HTERT RPE-1 (cell line): ENCODE measurements around the gene FAM210A.
"Not testable (repeated sequence)": the region's sequence is repeated elsewhere in the genome, so short reads cannot be mapped to it uniquely, and the experiment has no call there.

Experiments
- in situ Hi-C: fragments of 300-500 bp; cut with MboI; formaldehyde crosslinking; loops from 4 replicates; pipeline ENCODE4 v1.14.3; 2020; ENCODE audit warnings: low sequenced_read_pairs

FAM210A gene

GRCh38 chr18:13726232-13726971 lies at the start of gene FAM210A, which contains the start of gene RNMT:
TSS of gene FAM210A (minus strand) at chr18:13726558. CDS start at chr18:13682077, 44,481 bp downstream.
TSS of gene RNMT (plus strand) at chr18:13726673. CDS start at chr18:13731518, 4,845 bp downstream.
- in situ Hi-C loops: no loop called here

GRCh38 chr18:13775058-13775457 lies 48.7 kb upstream of the FAM210A start:
- in situ Hi-C loops: no loop called here

DNA sequence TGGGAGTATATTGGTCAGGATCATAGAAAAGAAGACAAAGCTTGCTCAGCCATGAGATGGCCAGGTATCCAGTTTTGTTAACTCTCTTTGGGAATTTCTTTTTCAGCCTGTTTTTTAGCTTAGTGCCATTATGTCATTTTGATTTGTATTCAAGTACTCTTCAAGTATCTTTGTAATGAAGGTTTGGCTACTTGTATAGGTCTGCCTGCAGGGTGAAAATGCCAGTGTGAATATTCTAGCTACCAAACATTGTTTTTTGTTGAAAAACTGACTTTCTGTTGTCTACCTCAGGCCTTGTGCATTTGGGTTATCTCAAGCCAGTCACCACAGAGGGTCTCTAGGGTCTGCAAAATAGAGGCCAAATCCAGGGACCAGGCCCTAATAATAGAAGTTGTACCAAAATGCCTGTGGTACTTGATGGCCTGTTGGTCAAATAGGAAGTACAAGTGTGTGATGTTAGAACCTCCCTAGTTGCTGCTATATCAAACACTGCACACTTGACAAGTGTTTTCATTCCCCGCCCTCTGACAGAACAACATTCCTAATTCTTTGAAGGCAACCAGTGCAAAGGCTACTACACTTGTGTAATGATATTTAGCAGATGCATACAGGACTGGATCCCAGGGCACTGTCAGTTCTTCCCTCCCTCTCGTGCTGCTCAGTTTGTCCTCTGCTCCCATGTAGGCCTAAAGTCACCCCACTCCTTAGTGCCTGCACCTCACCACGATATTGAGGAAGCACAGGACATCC lies 36.5 kb upstream of the FAM210A start:
- in situ Hi-C loops: no loop called here

- in situ Hi-C loops: no loop called here
Measured at GRCh38 chr18:13760047-13760446, 33.7 kb upstream of the FAM210A start.

GRCh38 chr18:13758622-13759021 lies 32.3 kb upstream of the FAM210A start:
- in situ Hi-C loops: no loop called here

- in situ Hi-C loops: no loop called here
Measured at GRCh38 chr18:13756671-13757070, 30.3 kb upstream of the FAM210A start.

DNA sequence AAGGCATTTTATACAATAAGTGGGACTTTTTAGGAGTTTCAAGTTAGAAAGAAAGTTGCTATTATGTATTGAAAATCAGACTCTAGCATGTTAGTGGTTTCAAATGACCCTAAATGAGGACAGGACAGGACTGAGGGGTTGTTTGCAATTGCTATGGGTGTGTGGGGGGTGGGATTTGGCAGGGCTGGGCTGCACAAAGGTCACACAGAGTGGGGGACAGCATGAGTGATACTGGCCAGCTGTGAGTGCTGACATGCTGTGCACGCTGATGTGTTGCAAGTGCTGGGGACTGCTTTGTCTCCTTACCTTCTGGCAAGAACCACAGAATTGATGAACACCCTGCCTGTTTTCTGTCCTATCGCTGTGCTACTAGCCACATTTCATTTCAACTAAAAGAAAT lies 29.9 kb upstream of the FAM210A start:
- in situ Hi-C loops: no loop called here

DNA sequence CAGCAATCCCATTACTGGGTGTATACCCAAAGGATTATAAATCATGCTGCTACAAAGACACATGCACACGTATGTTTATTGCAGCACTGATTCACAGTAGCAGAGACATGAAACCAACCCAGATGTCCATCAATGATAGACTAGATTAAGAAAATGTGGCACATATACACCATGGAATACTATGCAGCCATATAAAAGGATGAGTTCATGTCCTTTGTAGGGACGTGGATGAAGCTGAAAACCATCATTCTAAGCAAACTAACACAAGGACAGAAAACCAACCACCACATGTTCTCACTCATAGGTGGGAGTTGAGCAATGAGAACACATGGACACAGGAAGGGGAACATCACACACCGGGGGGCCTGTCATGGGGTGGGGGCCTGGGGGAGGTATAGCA lies 25.2 kb upstream of the FAM210A start:
- in situ Hi-C loops: not testable (repeated sequence)

DNA sequence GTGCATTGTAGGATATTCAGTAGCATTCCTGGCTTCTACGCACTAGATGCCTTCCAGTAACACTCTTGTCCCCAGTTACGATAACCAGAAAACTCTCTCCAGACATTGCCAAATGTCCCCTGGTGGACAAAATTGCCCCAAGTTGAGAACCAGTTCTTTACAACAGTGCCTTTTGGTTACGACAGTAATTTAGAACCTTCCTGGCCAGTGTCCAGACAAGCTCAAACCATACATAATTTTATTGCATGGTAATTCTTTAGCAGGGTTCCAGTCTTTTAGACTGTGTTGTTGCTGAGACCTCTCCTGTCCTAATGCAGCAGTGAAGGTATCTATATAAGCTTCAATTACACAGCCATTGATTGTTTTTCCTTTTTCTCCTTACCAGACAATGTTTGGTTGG lies 20.3 kb upstream of the FAM210A start:
- in situ Hi-C loops: no loop called here

DNA sequence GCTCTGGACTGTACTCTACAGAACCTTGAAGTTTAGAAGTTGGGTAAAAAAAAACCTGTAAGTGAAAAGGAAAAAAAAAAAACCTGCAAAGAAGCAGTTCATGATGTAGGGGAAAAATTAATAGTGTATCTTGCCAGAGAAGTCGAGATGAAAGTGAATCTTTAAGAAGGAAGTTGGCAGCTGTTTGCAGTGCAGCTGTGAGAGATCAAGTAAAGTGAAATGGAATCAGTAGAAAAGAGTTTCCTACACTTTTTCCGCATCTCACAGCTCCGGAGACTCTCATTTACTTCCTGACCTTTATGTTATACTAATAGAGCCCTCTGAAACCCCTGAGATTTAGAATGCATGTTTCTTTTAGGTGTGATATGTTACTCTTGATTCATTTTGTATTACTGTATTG lies 19.3 kb upstream of the FAM210A start:
- in situ Hi-C loops: no loop called here

DNA sequence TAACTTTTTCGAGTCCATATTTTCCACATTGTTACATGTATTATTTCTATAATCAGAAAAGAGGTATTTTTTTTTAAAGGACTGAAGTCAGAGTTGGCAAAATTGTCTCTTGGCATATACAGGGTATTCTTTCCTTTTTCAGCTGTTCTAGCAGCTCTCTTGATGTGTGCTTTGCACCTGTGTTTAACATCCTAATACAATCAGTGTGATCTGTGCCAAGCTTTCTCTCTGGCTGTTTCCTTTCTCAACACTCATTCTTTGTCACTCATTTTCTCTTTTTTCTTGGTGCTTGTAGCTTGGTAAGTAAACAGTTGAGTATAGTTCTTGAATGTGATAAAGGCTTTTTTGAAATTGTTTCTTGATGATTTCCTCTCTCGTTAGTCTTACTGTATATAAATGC lies 9.3 kb upstream of the FAM210A start:
- in situ Hi-C loops: no loop called here

DNA sequence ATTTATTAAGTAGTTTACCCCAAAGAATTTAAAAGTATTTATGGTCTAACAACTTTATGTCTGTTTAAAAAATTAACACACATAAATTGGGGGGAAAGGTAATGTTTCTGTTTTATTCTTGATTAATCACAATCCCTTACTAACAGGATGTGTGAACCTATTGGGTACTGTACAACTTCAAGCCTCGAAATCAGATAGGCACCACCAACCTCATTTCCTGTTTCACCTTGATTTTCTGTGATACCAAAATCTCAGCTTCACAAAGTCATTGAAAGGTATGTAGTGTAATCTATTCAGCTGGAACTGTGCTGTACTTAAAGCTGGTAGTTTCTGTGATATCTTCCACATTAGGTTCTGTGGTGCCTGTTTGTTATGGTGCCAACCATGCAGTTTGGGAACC lies 4.1 kb upstream of the FAM210A start:
- in situ Hi-C loops: no loop called here

GRCh38 chr18:13726972-13727331 lies 594 bp upstream of the FAM210A start:
- in situ Hi-C loops: no loop called here

- in situ Hi-C loops: no loop called here
Measured at GRCh38 chr18:13725566-13726231, 659 bp downstream of the FAM210A start.

DNA sequence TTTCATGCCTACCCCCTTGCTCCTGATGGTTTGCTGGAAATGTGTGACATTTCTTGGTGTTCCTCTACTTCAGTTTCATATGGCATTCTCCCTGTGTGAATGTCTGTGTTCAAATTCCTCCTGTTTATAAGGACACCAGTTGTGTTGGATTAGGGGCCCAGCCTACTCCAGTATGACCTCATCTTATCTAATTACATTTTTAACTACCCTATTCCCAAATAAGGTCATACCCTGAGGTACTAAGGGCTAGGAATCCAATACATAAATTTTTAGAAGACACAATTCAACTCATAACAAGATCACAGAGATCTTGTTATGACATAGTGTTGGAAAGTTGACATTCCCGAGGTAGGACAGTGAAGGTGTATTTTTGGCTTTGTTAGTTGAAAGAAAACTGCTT lies 5.5 kb downstream of the FAM210A start:
- in situ Hi-C loops: no loop called here

DNA sequence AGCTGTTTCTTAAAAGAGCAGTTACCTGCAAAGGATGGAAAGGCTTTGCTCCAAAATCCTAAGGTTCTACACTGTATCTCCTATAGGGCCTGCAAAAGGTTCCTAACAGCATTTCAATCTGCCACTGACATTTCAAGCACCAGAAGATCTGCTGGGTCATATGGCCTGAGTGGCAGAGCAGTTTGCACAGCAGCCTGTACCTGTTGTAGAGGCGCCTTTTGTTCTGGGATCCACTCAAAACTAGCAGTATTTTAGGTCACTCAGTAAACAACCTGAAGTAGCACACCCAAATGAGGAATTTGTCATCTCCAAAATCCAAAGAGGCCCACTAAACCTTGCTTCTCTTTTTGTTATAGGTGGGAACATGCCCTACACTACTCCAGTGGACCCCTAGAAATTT lies 6.2 kb downstream of the FAM210A start:
- in situ Hi-C loops: no loop called here

- in situ Hi-C loops: no loop called here
Measured at GRCh38 chr18:13716916-13717315, 9.4 kb downstream of the FAM210A start.

DNA sequence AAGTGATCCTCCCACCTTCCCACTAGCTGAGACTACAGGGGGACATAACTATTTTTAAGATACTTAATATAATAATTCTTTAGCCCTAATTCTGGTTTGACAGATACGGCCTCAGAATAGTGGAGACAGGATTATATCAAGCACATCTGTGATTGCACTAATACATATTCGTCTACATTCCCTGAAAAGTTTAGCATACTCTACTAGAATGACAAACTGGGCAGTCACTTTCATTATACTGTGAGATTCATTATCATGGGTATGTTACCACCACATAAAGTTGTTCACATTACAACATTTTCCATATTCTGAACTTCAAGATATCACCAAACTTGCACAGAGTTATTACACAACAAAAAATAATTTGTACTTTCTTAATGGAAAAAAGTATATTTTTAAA lies 11.0 kb downstream of the FAM210A start:
- in situ Hi-C loops: no loop called here

DNA sequence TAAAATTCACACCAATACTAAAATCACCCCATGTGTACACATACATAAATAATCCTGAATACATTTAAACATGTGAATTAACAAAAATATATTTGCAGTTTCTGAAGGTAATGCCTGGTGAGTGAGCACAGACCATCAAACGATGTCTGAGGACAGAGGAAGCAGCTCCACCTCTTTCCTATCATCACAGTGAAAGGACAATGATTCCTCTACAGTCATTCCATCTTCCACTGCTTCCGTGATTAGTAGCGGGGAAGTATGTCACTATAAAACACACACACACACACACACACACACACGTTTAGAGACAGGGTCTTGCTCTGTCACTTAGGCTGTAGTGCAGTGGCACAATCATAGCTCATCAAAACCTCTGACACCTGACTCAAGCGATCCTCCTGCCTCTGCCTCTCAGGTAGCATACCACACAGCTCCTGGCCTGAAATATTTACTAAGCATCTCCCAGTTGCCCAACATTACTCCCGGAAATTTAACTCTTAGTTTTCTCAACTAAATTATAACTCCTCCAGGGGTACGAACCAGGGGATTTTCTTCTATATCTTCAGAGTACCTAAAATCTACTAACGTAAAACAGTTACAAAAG lies 12.8 kb downstream of the FAM210A start:
- in situ Hi-C loops: no loop called here

- in situ Hi-C loops: no loop called here
Measured at GRCh38 chr18:13712400-13713131, 13.8 kb downstream of the FAM210A start.

DNA sequence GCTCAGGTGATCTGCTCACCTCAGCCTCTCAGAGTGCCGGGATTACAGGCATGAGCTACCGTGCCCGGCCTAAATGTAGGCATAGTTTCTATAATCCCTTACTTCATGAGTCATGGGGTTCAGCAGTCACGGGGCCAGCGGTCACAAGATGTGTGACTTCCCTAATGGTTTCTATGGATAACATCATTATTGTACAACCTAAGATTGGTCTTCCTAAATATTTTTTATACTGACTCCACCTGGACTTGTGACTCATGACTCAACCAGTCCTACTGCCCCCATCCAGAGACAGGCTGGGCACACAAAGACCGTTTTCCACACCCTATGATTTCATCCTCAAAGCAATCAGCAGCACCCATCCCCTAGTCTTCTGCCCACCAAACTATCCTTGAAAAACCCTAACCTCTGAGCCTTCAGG lies 15.9 kb downstream of the FAM210A start:
- in situ Hi-C loops: no loop called here
